Esophagus (tissue), 2 donors: Measurements from ENCODE around the gene DAD1. TPM values are rescaled to one million over a fixed set of nuclear protein-coding genes. Genes with fewer than 3 reads are reported as not detected.

Source experiments
- H3K27ac ChIP-seq, 2 donors: one replicate each; pipeline ENCODE4 v1.5.1; 2013; ENCODE audit warnings: low read depth in 2 of 2, mild to moderate bottlenecking in 2 of 2, inconsistent platforms in 1 of 2, low read length in 1 of 2, moderate library complexity in 1 of 2
- H3K27me3 ChIP-seq, 2 donors: one replicate each; pipeline ENCODE4 v1.6.1; 2013; ENCODE audit warnings: low read length in 2 of 2, control low read depth in 1 of 2, mild to moderate bottlenecking in 1 of 2; ENCODE audit not compliant: insufficient read depth in 2 of 2, control insufficient read depth in 1 of 2
- H3K36me3 ChIP-seq, 2 donors: one replicate each; pipeline ENCODE4 v1.6.1; 2013; ENCODE audit warnings: low read length in 1 of 2; ENCODE audit not compliant: control insufficient read depth in 2 of 2, insufficient read depth in 2 of 2
- H3K4me1 ChIP-seq, 2 donors: one replicate each; pipeline ENCODE4 v1.6.1; 2013; ENCODE audit warnings: low read length in 1 of 2; ENCODE audit not compliant: control insufficient read depth in 2 of 2, insufficient read depth in 2 of 2
- H3K4me3 ChIP-seq, 2 donors: one replicate each; pipeline ENCODE4 v1.5.1; 2013; ENCODE audit warnings: low read length in 2 of 2, mild to moderate bottlenecking in 2 of 2, low read depth in 1 of 2, moderate library complexity in 1 of 2
- H3K9me3 ChIP-seq, 2 donors: one replicate each; pipeline ENCODE4 v1.6.1; 2013; ENCODE audit warnings: mild to moderate bottlenecking in 2 of 2, low read depth in 1 of 2, low read length in 1 of 2, moderate library complexity in 1 of 2; ENCODE audit not compliant: control insufficient read depth in 2 of 2, insufficient read depth in 1 of 2
- WGBS, 2 donors: extraction: QIAGEN DNeasy Blood & Tissue Kit; methylation state at CpG; one replicate each; pipeline ENCODE4 v1.1.7; 2013; 5-methylcytosine and 5-hydroxymethylcytosine counted together
- polyA plus RNA-seq, 2 donors: library from polyadenylated mRNA; stranded (reverse); fragments of 200-250 nt; gene quantifications; one replicate each; pipeline ENCODE4 v1.2.3, GENCODE V29; 2013
- donor health status: healthy with polysubstance abuse.
- donor health status: Bipolar disorder and iron deficiency.

Gene DAD1
- polyA plus RNA-seq, 2 donors, result 77.9 to 243 TPM

DNA sequence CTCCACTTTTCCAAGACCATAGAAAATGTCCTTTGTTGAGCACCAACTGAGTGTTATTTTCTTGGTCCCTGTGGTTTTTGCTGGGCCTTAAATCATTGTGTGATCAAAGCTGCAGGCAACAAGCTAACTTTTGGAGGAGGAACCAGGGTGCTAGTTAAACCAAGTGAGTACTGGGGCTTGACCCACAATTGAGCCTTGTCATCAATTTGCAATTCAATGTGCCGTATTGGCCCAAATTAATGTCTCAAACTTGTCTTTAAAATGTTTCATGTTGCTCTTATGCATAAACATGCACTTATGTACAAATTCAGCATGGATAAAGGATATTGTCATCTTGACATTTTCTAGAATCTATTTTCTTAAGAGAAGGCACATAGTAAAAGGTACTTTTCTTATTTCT is 62.3 kb downstream of the DAD1 start:
- Histone ChIP-seq H3K4me3 (no peak overlapping the region), H3K4me1 (no peaks in the 10 kb centered on the region)
- 79 to 93% methylated on average over 1 of the region's 1 CpG for WGBS, 2 donors

DNA sequence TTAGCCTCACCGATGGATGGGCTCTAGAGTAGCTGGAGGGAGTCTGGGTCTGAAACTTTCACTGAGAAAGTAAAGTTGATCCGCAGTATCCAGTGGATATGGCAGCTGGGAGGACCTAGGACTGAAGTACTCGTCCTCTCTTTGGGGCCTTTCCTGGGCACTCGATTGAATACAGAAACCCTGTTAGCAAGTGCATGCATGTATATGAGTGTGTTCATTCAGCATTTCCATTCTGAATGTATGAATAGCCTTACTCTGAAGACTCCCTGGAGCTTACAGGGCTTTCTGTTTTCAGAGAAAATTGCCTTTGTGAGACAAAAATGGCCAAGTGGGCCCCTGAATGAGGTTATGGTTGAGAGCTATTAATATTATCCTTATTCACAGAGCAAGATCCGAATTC is 62.8 kb downstream of the DAD1 start:
- H3K36me3 ChIP-seq, result no peaks in the 10 kb centered on the region
- WGBS, 2 donors, result 75 to 82% methylated on average over 5 of the region's 5 CpGs
- no peaks in the 10 kb centered on the region for H3K27me3 ChIP-seq
- no peaks in the 10 kb centered on the region for H3K9me3 ChIP-seq
- H3K27ac ChIP-seq, result no peak overlapping the region
- H3K4me1 ChIP-seq, result no peaks in the 10 kb centered on the region
- no peak overlapping the region for H3K4me3 ChIP-seq

More for the DNA sequence above, 62.3 kb downstream of the DAD1 start:
- H3K36me3 ChIP-seq, result no peaks in the 10 kb centered on the region
- H3K27me3 ChIP-seq, result no peaks in the 10 kb centered on the region
- H3K9me3 ChIP-seq, result no peaks in the 10 kb centered on the region
- peak overlapping the region in 1 of 2 donors; percentile 8 for H3K27ac ChIP-seq

DNA sequence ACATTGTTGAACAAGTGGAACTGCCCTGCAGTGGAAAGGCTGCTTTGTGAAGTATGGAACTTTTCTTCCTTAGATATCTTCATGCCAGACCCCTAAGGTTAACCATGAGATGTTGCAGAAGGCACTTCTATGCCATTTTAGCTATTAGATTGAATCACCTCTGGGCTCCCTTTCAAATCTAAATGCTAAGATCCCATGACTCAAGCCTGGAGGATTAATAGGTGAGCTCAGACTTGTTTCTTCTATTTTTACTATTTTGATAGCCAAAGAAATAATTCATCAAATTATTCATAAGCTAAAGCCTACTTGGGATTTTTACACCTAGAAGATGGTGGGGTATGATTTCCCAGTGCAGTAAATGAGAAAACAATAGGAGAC is 64.3 kb downstream of the DAD1 start:
- Histone ChIP-seq H3K27ac (peak overlapping the region in 1 of 2 donors; percentile 26), H3K4me3 (no peak overlapping the region)

DNA sequence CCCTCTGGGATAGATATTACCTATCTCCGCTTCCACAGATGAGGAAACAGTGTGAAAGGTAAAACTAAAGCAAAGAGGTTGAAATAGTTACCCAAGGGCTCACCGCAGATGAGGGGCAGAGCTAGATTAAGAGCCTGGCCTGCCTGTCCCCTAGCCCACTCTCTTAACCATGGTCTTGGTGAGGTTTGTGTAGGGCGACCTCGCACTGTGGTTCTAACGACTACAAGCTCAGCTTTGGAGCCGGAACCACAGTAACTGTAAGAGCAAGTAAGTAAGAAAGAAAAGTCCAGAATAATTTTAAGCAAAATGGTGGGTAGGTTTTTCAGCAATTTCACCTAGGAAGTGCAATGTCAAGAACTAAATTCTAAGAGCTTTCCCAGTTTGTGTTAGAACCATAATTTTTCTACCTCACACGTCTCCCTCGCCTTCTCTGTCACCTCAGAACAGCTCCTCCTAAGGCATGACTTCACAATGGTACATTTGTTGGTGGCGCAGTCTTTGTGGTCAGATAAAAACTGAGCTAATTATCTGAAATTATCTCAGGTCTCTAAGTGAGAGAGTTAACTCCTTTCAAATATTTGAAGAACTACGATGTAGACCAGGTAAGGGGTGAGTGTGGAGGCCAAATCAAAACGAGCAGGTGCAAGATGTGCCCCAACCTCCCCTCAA is 64.8 kb downstream of the DAD1 start:
- peak overlapping the region; percentile 3 to 26 for H3K27ac ChIP-seq
- H3K9me3 ChIP-seq, result no peaks in the 10 kb centered on the region
- 76 to 78% methylated on average over 11 of the region's 11 CpGs for WGBS, 2 donors
- H3K27me3 ChIP-seq, result no peaks in the 10 kb centered on the region
- no peaks in the 10 kb centered on the region for H3K36me3 ChIP-seq
- peaks cover 0 to 2% of the 10 kb centered on the region in 2 donors for H3K4me1 ChIP-seq
- no peak overlapping the region for H3K4me3 ChIP-seq

More for the DNA sequence above, 64.3 kb downstream of the DAD1 start:
- Histone ChIP-seq H3K27me3 (no peaks in the 10 kb centered on the region), H3K4me1 (no peaks in the 10 kb centered on the region), H3K36me3 (no peaks in the 10 kb centered on the region), H3K9me3 (no peaks in the 10 kb centered on the region)

DNA sequence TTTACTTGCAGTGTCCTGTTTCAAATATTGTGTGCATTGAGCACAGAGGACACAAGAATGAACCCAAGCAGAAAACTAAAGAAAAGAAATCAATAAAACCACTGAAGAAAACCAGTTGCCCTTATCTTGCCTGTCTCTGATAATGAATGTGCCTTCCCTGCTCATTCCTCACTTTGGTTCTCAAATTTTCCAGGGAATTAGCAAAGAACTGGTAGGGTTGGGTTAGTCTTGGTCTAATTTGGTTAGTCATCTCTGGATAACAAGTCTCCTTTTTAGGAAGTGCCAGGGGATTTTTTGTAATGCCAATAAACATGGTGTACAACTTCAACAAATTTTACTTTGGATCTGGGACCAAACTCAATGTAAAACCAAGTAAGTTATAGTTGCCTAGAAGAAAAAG is 65.7 kb downstream of the DAD1 start:
- Histone ChIP-seq H3K27me3 (no peaks in the 10 kb centered on the region), H3K4me3 (no peak overlapping the region), H3K27ac (no peak overlapping the region), H3K9me3 (no peaks in the 10 kb centered on the region), H3K4me1 (peaks cover 0 to 2% of the 10 kb centered on the region in 2 donors), H3K36me3 (no peaks in the 10 kb centered on the region)

DNA sequence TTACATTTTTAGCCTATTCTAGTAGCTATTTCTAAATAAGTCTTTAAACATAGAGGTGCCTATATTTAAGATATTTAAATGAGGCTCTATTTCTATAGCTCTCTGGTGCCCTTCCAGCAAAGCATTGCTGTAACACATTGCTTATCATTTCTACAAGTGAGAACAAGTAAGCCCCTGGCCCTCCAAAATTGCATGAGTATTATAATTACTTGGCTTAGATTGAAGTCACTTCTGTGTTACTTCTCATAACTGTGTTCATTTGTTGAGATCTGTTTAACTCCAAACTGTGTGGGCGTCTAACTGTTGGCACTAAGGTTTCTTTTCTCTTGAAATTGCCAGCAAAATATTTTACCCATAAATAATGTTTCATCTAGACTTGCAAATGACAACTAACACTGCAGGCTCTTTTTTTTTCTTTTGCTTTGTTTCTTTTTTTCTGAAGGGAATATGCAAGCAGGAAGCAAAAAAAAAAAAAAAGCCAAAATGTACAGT is 66.5 kb downstream of the DAD1 start:
- 33 to 51% methylated on average over 1 of the region's 1 CpG for WGBS, 2 donors
- Histone ChIP-seq H3K27ac (no peak overlapping the region), H3K9me3 (no peaks in the 10 kb centered on the region), H3K4me1 (peaks cover 0 to 2% of the 10 kb centered on the region in 2 donors), H3K4me3 (no peak overlapping the region), H3K27me3 (no peaks in the 10 kb centered on the region), H3K36me3 (no peaks in the 10 kb centered on the region)

DNA sequence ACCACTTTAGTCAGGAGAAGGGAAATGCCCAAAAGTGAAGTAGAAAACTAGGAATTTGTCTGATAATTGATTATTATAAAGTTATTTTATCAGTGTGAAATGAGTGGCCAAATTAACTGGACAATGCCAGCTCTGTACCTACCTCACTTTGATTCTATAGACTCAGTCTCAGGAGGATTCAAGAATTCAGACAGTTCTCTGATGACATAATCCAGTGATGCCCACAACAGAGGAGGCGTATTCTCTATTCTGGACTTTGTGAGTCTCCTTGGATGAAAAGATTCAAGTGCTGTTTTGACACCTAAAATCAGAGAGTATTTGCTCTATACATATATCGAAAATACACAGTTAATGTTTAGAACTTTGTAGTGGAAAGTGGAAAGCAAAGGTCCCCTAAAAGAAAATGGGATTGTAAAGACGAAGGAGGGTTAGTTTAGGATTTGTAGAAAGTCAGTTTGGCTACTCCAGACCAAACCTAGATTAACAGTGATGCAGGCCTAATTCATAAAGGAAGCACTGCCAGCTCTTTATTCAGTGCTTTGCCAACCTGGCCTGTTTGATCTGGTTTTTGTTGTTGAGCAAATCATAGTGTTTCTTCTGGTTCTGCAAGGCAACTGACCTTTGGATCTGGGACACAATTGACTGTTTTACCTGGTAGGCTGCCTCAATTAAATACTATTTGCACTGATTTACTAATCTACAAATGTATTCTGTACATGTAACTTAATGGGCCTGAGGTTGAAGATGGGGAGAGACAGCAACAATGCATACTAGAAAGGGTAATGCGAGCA is 67.4 kb downstream of the DAD1 start:
- Histone ChIP-seq H3K27ac (peak overlapping the region in 1 of 2 donors; percentile 7), H3K36me3 (no peaks in the 10 kb centered on the region), H3K4me3 (no peak overlapping the region), H3K4me1 (peaks cover 0 to 2% of the 10 kb centered on the region in 2 donors), H3K9me3 (no peaks in the 10 kb centered on the region), H3K27me3 (no peaks in the 10 kb centered on the region)
- 46% methylated on average over 4 of the region's 4 CpGs for WGBS, 2 donors

DNA sequence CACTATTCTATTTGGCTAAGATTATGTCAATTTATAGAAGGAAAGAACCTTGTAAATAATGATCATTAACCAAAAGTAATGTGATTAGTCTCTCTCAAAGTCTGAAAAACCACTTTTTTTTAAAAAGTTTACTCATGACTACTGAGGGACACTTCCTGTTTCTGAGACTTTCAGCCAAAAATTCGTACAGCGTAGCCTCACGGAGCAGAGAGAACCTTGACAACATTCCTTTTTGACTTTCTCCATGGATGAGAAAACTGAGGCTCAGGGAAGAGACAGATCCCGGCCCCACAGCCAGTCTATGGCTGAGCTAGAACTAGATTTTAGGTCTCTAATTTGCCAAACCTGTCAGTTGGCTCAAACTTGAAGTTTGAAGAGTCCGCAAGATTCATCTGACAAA is 68.2 kb downstream of the DAD1 start:
- Histone ChIP-seq H3K9me3 (no peaks in the 10 kb centered on the region), H3K36me3 (no peaks in the 10 kb centered on the region), H3K4me3 (no peak overlapping the region), H3K4me1 (peaks cover 0 to 2% of the 10 kb centered on the region in 2 donors), H3K27ac (no peak overlapping the region), H3K27me3 (no peaks in the 10 kb centered on the region)
- 68 to 69% methylated on average over 5 of the region's 5 CpGs for WGBS, 2 donors

DNA sequence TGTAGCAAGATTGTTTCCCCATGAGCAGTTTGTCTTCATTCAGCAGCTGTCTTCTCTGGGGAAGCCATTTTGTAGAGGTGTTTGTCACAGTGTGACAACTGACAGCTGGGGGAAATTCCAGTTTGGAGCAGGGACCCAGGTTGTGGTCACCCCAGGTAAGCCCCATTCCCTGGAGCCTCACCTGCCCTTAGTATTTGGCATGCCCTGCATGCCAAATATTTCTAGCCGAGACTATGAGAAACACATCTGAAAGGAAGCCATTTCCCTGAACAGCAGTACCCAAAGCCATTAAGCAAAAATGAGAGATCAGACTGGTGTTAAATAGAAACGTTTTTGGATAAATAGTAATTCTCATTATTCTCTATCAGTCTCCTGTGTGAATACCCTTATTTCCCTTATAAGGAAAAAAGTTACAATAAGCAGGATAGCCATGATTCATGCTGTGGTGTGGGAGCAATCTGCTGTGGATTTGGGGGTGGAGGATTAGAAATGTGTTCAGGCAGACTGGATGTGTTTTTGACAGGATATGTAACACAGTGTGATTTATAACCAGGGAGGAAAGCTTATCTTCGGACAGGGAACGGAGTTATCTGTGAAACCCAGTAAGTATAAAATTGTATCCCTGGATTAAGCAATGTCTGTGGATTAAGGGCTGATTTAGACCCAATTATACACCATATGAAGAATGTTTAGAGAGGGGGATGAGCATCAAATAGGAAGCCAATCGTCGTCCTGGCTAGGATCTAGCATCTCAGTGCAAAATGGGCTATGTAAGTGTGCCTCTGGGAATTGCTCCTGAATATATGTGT is 68.9 kb downstream of the DAD1 start:
- Histone ChIP-seq H3K27ac (peak overlapping the region in 1 of 2 donors; percentile 62), H3K4me1 (peaks cover 0 to 2% of the 10 kb centered on the region in 2 donors), H3K36me3 (no peaks in the 10 kb centered on the region), H3K27me3 (no peaks in the 10 kb centered on the region), H3K9me3 (peaks cover 0 to 2% of the 10 kb centered on the region in 2 donors), H3K4me3 (no peak overlapping the region)
- 38 to 44% methylated on average over 6 of the region's 6 CpGs for WGBS, 2 donors
